OCI-LY1 (cell line): ENCODE results near the gene PTF1A.

Source experiments
- CTCF ChIP-seq: fragments of 200-600 bp; sonication (generic), shearing (Covaris generic); IDR thresholded peaks from 2 replicates; pipeline ENCODE4 v1.5.1; 2017; ENCODE audit warnings: mild to moderate bottlenecking, antibody characterized with exemption, low read length, moderate library complexity, mixed read lengths
- EZH2 ChIP-seq: fragments of 200-600 bp; sonication (generic), shearing (Covaris generic); IDR thresholded peaks from 2 replicates; pipeline ENCODE4 v1.8.0; 2017; ENCODE audit warnings: borderline replicate concordance, mixed run types, mild to moderate bottlenecking, antibody characterized with exemption, low read length, moderate library complexity, mixed read lengths

- TF ChIP-seq CTCF: no peak
- TF ChIP-seq EZH2: no peak
Observed at GRCh38 chr10:23200997-23201652, 9.0 kb downstream of the PTF1A start.
